Cerebellar nuclear complex (tissue), 1 donor: ENCODE data around the gene RABGAP1.
A peak's percentile ranks its signal among the peaks of the same experiment; 100 is the strongest.

Experiments used
- DNase-seq, 2 experiments: peaks; one replicate each; lab custom pipeline; 2025; lab: John Stamatoyannopoulos, UW

Gene RABGAP1

DNA sequence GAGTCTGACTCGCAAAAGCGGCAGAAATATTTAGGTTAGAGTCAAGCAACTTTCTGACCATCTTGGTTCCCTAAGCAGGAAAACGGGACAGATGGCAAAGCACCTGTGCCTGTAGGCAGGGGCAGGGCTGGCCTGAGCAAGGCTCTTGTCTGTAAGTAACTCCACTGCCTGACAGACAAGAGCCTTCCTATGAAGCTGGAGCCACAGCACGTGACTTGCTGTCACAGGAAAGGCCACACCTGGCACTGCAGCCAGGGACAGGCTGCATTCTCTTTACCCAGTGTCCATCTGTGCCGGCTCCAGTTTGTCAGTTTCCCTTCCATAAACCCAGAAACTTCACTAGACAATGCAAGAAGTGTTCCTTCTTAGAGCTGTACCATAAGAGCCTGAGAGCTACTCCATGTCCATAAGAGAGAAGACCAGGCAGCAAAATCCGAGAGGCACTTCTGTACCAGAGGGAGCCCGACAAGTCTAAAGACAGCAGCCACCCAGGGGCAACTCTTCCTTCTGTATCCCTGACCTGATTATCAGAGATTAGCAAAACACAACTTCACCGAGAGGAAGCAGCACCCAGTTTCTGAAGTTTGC lies 170.7 kb downstream of the RABGAP1 start:
- DNase-seq = peak; percentile 12 to 24

DNA sequence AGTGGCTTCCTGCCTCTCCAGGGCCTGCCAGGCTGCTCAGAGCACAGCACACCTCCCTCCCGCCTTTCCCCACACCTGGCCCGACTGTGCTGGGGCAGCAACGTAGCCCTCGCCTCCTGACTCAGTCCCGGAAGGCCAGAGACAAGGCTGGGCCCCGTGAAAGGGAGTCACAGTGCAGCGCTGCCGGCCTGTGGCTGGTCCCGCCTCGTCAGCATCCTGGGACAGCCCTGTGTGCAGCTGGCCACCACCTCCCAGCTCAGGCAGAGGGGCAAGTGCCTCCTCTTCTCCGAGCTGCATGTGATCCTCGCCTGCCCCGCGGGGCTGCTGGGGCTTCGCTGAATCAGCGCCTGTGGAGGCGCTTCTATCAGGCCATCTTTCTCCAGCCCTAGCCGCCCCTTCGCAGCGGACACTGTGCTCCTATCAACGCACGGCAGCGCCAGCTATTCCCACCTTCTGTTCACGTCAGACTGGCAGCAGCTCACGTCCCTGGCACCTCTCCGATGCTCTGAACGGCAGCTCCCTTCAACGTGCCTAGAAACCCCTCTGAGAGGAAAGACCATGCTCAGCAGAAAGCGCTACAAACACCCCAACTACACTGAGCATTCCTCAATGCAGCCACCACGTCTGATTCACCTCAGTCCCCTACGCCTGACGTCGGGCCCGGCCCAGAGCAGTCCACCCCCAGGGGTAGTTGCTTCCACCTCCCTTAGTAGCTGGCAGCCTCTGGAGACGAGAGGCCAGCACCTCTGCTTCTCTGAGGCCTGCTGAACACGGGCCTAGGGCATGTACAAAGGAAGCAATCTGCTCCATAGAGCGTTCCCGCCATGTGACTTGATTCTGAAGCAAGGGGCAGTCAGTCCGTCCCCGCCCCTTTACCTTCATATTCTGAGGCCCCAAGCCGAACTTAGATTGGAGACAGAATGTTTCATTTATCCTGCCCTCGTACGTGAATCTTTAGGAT lies 171.5 kb downstream of the RABGAP1 start:
- DNase-seq = peak in 1 of 2 experiments; percentile 14

GRCh38 chr9:123113185-123113584 lies 172.4 kb downstream of the RABGAP1 start:
- DNase-seq = no peak

DNA sequence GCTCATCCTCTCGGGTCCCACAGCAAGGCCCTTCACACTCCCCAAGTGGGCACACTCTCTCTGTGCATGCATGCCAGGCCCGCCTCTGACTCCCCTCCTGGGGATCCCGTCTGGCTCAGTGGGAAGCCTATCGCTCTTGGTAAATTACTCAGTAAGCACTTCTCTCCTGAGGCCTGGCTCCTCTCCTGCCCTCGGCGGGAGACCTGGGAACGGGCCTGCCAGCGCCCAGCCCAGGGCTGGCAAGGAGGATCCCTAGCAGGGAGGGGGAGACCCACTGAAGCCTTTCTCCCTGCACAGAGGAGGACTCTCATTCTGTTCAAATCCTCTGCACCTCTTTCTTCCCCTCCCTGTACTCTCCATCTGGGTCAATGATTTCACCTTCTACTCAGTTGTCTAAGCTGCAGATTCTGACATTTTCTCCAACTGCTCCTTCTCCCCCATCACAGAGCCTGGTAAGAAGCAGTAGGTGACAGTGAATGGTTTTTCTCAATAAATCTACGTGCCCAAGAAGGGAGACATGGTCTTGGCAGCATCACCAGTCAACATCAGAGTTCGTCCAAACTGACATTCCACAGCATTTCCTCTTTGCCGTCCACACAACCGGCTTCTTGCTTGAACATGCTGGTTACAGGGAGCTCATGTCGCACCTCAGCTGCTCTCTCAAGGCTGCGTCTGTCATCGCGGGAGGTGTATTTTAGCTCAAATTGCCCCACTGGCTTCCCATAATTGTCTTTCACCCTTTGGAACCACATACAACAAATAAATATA lies 174.5 kb downstream of the RABGAP1 start:
- DNase-seq = no peak

DNA sequence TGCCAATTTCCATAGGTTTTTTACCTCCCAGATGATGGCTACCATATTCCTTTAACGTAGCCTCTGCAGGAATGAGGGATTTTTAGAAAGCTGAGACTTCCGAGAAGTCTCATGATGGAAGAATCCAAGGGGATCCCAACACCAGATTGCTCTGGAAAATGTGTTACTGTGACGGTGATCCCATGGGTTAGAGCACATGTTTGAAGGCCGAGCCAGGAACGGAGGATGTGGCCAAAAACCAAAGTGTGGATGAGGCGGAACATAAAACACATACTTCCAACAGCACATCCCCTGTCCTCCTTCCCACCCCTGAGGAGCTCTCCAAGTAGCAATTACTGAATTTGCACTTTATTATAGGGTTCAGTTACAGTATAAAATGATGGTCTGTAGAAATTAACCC lies 175.2 kb downstream of the RABGAP1 start:
- no peak for DNase-seq

DNA sequence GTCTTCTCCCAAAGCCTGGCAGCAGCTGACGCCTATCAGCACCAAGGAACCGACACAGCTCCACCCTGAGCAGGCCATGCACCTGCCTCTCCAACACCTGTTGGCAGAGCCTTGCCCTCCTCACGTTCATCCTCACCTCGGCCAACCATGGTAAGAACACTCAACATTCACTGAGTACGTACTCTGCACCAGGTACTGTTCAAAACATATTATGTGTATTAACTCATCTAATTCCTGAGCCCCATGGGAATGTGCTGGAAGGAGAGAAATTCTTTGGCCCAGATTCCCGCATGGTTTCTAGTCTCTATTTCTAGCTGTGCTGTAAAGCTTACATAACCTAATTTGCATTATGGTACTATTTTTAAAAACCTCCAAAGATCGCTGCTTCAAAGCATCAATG lies 178.7 kb downstream of the RABGAP1 start:
- peak in 1 of 2 experiments; percentile 11 for DNase-seq

DNA sequence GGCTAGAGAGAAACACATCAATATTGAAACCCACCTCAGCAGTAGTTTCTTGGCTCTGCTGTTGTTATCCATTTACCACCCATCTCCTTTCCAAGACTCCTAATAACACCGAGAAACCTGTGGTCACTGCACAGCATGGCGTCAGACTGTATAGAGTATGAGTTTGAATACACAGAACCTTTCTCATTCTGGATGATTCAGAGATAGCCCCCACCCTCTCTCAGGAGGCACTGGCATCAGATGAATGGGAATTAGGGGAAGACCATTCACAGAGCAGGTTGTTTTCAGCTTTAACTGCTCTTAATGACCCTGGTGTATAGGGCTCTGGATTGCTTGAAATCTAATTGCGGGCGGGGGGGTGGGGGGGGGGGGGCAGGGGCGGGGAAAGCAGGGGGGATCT lies 179.3 kb downstream of the RABGAP1 start:
- no peak for DNase-seq

GRCh38 chr9:123120953-123121352 lies 180.1 kb downstream of the RABGAP1 start:
- DNase-seq = no peak

GRCh38 chr9:123121457-123121856 lies 180.6 kb downstream of the RABGAP1 start:
- DNase-seq = no peak

DNA sequence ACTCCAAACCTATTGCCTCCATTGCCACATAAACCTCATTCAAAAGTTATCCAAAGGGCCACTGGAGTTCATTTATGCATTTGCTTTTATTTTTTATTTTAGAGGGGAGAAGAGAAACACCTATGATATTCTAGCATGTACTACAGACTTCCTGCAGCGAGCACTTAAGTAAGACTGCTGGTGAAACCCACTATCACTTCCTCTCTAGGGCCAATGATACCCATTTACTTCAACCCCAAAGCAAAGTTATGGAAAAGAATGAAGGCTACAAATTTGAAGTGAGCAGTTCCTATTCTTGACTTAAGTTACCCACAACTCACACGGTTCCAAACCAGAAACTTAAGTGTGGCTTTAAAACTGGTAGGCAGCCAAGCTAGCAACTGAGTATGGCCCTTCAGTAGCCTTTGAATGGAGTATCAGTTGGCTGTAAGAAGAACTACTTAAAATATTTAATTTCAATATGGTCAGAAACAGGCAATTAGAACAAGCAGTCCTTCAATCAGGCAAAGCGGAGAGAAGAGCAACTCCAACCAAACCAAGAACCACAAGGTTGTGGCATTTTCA lies 186.8 kb downstream of the RABGAP1 start:
- DNase-seq = no peak

DNA sequence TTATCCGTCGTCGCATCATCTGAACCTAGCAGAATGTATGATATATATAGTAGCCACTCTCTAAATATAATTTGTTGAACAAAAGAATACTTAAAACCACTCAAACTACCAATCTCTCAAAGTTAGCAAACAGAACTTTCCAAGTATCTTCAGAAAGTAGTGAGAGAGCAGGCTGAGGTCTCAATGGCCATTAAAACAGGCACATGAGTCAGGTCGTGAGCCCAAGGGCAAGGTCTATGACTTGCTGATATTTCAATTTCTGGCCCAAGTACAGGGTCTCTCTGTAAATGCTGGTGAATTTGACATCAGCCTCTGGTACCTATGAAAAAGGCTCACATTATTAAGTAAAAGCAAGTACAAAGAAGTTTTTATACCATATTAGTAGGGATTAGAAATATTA lies 187.8 kb downstream of the RABGAP1 start:
- DNase-seq = no peak

DNA sequence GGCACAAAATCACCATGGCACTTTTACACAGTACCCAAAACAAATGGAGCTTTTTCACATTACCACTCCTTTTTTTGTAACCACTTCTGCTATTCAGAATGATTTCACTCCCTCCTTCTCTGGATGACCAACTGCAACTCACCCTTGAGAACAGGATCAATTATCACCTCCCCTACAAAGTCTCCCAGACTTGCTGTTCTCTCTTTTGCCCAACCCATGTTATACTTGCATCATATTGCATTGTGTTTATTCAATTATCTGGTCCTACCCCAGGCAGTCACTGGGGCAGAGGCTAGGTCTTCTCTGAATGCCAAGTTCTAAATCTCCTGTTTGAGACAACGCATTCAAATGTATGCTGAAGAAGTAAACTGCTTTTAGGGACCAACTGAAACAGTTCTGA lies 188.6 kb downstream of the RABGAP1 start:
- DNase-seq = no peak

GRCh38 chr9:123131258-123131657 lies 190.4 kb downstream of the RABGAP1 start:
- DNase-seq = no peak

- no peak for DNase-seq
Observed at GRCh38 chr9:123131993-123132392, 191.2 kb downstream of the RABGAP1 start.

DNA sequence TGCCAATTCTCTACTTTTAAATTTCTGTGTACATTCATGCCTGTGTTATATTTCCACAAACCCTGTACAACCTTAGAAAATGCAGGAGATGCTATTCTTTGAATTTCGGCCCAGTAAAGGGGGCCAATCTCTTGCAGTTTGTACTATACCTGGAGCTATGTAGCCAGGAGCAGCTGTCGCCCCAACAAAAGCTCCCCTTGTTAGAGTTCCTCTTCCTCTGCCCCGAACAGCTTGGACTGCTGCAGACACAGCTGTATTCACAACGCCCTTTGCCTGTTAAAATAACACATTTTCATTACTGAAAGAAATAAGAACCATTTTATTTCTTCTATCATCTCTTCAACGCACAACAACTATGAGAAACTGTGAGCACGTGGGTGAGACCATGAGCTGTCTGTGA lies 191.9 kb downstream of the RABGAP1 start:
- DNase-seq = no peak

DNA sequence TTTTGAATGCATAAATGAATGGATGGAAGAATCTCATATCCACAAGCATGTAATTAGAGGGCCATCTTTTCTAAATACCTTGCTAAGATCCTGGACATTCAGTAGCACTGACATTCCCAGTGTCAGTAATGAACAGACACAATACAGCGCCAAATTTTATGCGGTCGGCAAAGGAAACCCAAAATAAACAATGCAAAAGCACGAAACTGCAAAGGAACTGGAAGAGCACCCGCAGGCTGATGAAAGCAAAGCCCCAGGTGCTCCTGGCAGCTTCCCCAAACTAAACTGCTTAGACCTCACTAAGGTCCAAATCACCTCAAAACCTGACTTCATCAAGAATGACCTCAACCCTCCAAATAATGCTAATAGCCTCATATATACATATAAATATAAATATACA lies 194.6 kb downstream of the RABGAP1 start:
- DNase-seq = no peak

GRCh38 chr9:123138163-123138562 lies 197.3 kb downstream of the RABGAP1 start:
- no peak for DNase-seq

DNA sequence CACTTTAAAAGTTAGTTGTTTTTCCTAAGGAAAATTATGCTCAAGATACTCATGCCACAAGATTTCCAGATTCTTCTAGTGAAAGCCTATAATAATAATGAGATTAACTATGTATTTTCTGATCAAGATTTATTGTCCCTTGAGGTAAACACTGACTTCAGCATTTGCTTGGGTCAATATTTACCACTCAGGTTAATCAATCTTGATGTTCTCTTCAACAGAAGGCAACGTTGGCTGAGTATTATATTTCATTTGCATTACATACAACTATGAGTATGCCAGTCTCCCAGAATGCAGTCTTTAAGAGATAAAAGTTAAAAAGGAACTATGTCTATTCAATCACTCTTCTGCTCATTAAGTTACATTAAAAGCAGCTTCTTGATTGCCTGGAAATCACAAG lies 208.2 kb downstream of the RABGAP1 start:
- no peak for DNase-seq

DNA sequence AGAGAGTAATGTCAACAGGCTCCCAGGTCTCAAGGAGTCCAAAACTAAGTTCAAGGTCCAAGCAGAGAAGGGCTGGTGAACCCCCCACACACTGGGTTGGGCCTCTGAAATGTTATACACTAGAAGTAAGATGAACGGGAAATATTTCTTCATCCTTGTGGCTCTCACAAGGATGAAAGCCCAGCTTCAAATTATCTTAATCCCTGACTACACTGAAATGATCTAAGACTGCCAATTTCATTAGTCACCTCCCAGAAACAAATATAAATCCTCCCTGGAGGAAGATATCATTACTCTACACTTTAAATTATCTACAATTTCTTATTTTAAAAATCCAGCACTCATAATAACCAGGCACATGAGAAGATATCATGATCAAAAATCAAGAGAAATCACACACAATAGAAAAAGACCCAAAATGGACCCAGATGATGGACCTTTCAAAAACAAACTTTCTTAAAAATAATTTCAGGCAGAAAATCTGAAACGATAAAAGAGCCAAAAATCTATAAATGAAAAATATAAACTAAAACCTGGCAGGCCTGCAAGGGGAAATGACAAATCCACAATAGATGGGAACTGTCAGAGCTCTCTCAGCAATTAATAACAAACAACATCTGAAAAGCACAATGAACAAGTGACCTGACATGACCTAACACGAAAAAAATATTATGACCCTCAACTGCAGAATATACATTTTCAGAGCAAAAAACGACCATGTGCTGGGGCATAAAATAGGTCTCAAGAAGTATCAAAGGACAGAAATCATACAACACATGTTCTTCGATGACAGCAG lies 210.1 kb downstream of the RABGAP1 start:
- DNase-seq = no peak
